ENCODE measurements around the gene ZNF335. TPM values are rescaled to one million over a fixed set of nuclear protein-coding genes. Genes with fewer than 3 reads are reported as not detected.
"Not testable (repeated sequence)": the region's sequence is repeated elsewhere in the genome, so short reads cannot be mapped to it uniquely, and the experiment has no call there.

ZNF335 gene
- polyA plus RNA-seq, 3 donors: 10.4 to 18.5 (median 14.4) TPM

DNA sequence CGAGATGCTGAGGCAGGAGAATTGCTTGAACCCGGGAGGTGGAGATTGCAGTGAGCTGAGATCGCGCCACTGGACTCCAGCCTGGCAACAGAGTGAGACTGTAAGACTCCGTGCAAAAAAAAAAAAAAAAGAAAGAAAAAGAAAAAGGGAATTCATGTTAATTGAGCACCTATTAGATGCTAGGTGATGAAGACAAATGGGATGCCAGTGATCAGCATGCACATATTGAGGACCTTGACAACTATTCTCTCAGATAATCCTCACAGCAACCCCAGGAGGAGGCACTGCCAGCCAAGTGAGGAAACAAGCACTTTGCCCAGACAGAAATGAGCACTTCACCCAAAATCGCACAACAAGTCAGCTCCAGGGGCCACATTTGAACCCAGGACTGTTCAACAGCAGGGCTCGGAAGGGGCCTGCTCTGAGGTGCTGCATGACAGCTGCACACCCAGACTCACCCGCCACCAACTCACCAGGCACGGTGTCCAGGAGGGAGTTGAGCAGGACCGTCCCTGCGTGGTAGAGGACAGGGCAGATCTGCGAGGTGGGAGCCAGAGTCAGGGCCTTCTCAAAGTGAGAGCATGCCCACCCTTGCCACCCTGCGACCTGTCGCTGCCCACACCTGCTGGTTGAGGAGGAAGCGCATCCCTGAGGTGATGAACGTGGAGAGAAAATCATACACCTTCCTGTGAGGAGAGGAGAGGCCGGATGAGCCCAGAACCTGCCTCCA is 64.6 kb downstream of the ZNF335 start:
- no peak for DNase-seq (ENCODE audit: extremely low read depth in 1 of 11, low read depth in 9 of 11, low spot score in 4 of 11)

DNA sequence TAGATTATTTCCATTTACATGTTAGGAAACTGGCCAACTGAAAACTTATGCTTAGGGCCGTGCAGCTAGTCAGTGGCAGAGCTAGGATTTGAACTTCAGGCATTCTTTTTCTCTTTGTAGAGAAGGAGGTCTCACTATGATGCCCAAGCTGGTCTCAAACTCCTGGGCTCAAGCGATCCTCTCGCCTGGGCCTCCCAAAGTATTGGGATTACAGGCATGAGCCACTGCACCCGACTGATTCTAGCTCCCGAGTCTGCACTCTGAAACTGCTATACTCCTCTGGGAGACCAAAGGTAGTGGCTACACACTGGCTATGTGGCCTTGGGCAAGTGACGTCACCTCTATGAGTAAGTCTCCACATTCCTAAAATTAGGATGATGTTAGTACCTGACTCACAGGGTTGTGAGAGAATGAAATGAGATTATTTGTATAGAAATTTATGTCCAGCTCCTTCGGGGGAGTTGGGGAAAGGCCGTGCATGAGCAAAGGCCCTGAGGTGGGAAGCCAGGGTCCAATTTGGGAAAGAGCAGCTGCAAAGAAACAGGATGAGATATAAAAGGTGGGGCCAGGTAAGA is 66.4 kb downstream of the ZNF335 start:
- DNase-seq (ENCODE audit: extremely low read depth in 1 of 11, low read depth in 9 of 11, low spot score in 4 of 11): no peak

DNA sequence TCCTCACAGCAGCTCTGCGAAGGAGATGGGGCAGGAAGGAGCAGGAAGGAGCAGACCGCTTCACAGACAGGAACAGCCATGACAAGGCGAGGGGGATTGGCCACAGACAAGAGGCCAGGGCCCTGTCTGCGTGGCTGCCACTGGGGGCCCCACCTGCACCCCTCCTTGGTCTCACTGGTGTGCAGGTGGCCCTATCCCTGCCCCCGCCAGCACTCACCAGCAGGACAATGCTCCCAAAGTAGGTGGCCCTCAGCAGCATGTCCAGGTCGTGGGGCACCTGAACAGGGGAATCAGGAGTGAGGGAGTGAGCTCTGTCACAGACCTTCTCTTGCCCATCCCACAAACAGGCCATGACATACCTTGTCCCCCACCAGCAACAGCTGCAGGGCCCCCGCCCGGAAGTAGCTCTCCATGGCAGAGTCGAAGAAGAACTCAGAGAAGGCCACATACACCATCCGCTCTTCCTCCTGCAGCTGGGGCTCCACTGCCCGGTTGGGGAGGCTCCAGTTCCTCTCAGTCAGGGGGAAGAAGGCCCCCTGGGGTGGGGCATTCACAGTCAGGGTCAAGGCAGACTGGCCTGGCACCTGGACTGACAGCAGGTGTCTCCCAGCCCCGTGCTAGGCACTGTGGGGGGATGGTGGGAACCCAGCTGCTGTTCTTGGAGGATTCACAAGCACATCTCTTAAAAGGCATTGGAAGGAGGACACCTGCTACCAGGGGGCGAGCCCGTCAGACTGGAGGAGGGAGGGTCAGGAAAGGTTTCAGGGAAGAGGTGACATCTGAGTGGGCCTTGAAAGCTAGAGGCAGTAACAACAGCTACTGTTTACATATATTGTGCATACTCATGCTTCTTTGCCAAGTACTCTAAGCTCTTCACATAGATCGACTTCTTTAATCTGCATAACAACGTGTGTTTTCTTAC is 67.2 kb downstream of the ZNF335 start:
- no peak for DNase-seq (ENCODE audit: extremely low read depth in 1 of 11, low read depth in 9 of 11, low spot score in 4 of 11)

DNA sequence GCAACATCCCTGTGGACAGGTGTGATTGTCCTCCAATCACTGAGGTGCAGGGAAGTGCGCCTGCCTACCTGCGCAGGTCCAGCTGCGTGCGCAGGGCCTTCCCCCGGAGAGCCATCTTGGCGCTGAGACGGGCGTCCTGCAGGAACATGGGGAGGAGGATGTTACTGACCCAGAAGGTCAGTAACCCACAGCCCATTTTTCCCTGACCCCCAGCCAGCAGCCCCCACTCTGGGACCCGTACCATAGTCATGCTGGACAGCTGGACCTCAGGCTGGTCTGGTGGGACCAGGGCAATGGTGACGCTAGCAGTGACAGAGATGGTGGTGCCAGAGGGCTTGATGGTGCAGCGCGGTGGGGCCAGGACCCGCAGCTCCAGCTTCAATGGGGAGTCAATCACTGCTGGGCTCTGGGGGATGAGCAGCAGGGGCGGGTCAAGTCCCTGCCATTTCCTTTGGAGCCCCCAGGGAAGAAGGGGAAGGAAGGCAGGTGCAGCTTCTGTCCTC is 69.8 kb downstream of the ZNF335 start:
- DNase-seq (ENCODE audit: extremely low read depth in 1 of 11, low read depth in 9 of 11, low spot score in 4 of 11): no peak

DNA sequence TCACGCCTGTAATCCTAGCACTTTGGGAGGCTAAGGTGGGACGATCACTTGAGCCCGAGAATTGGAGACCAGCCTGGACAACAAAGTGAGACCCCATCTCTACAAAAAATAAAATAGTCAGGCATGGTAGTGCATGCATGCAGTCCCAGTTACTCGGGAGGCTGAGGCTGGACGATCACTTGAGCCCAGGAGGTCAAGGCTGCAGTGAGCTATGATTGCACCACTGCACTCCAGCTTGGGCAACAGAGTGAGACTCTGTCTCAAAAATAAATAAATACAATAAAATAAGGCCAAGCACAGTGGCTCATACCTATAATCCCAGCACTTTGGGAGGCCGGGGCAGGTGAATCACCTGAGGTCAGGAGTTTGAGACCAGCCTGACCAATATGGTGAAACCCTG is 70.7 kb downstream of the ZNF335 start:
- not testable (repeated sequence) for DNase-seq (ENCODE audit: extremely low read depth in 1 of 11, low read depth in 9 of 11, low spot score in 4 of 11)

DNA sequence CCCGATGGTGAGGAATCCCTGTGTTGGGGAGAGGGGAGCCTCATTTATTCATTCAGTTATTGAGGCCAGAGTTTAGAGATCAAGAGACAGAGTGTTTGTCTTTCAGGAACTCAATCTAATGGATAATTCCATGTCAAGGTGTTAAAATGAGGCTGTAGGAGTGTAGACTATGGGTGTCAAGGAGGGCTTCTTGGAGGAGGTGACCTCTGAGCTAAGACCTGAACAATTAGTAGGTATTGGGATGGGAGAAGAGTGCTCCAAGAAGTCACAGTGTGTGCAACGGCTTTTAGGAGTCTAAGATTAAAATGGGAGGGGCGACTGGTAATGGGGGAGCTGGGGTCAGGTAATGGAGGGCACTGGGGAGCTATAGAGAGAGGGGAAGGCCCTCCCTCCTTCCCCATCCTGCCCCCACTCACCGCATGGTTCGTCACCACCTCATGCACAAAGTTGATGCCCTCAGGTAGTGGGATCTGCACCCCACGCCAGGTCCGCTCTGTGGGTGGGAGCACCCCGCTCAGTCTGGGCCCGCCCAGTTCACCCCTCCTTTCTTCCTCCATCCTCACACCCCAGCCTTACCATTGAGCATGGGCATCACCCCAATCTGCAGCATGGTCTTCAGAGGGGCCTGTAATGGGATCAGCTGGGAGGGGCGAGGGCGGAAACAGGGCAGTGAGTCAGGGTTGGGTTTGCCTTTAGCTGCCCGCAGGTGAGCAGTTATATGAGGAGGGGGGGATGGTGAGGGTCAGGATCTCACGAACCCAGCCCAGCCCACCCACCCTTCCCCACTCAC is 72.8 kb downstream of the ZNF335 start:
- no peak for DNase-seq (ENCODE audit: extremely low read depth in 1 of 11, low read depth in 9 of 11, low spot score in 4 of 11)

Other genes with a start within 250 kb of the ZNF335 start
- gene SPINT4, start 249.9 kb downstream of the ZNF335 start, polyA plus RNA-seq (ENCODE audit: insufficient read length in 3 of 3): not detected
- 1 to 10 TPM in 2 of 3 donors, under 1 TPM in 1; 0.44 to 2.2 (median 1.3) TPM for gene WFDC3, start 180.3 kb downstream of the ZNF335 start, polyA plus RNA-seq (ENCODE audit: insufficient read length in 3 of 3)
- 10 to 100 TPM; 34.5 to 40.9 (median 35.8) TPM for gene DNTTIP1, start 180.2 kb downstream of the ZNF335 start, polyA plus RNA-seq (ENCODE audit: insufficient read length in 3 of 3)
- 10 to 100 TPM; 49.3 to 84.3 (median 74.4) TPM for gene UBE2C, start 159.6 kb downstream of the ZNF335 start, polyA plus RNA-seq (ENCODE audit: insufficient read length in 3 of 3)
- 1 to 10 TPM in 1 of 3 donors, under 1 TPM in 2; 0.50 to 2.5 (median 0.50) TPM for gene TNNC2, start 144.9 kb downstream of the ZNF335 start, polyA plus RNA-seq (ENCODE audit: insufficient read length in 3 of 3)
- gene SNX21, start 138.4 kb downstream of the ZNF335 start, polyA plus RNA-seq (ENCODE audit: insufficient read length in 3 of 3): 10 to 100 TPM; 10.8 to 21.0 (median 14.2) TPM
- 10 to 100 TPM; 19.2 to 31.3 (median 25.3) TPM for gene ACOT8, start 114.8 kb downstream of the ZNF335 start, polyA plus RNA-seq (ENCODE audit: insufficient read length in 3 of 3)
- gene ZSWIM3, start 114.6 kb downstream of the ZNF335 start, polyA plus RNA-seq (ENCODE audit: insufficient read length in 3 of 3): 1 to 10 TPM; 5.1 to 5.5 (median 5.2) TPM
- 10 to 100 TPM; 15.3 to 18.9 (median 16.6) TPM for gene ZSWIM1, start 91.0 kb downstream of the ZNF335 start, polyA plus RNA-seq (ENCODE audit: insufficient read length in 3 of 3)
- gene SPATA25, start 84.6 kb downstream of the ZNF335 start, polyA plus RNA-seq (ENCODE audit: insufficient read length in 3 of 3): 1 to 10 TPM; 2.7 to 7.2 (median 3.5) TPM
- 1 to 10 TPM; 4.7 to 9.8 (median 7.5) TPM for gene NEURL2, start 81.0 kb downstream of the ZNF335 start, polyA plus RNA-seq (ENCODE audit: insufficient read length in 3 of 3)
- gene CTSA, start 80.9 kb downstream of the ZNF335 start, polyA plus RNA-seq (ENCODE audit: insufficient read length in 3 of 3): 100 to 1,000 TPM; 120 to 166 (median 127) TPM
- 100 to 1,000 TPM; 115 to 141 (median 141) TPM for gene PLTP, start 60.0 kb downstream of the ZNF335 start, polyA plus RNA-seq (ENCODE audit: insufficient read length in 3 of 3)
- gene PCIF1, start 37.5 kb downstream of the ZNF335 start, polyA plus RNA-seq (ENCODE audit: insufficient read length in 3 of 3): 10 to 100 TPM; 44.7 to 52.7 (median 44.9) TPM
- under 1 TPM; 0.45 to 0.89 (median 0.61) TPM for gene MMP9, start 36.7 kb upstream of the ZNF335 start, polyA plus RNA-seq (ENCODE audit: insufficient read length in 3 of 3)
- gene SLC12A5, start 57.0 kb upstream of the ZNF335 start, polyA plus RNA-seq (ENCODE audit: insufficient read length in 3 of 3): 1 to 10 TPM; 1.5 to 2.6 (median 2.5) TPM
- gene NCOA5, start 117.8 kb upstream of the ZNF335 start, polyA plus RNA-seq (ENCODE audit: insufficient read length in 3 of 3): 10 to 100 TPM; 50.8 to 60.5 (median 57.0) TPM
- gene CD40, start 146.1 kb upstream of the ZNF335 start, polyA plus RNA-seq (ENCODE audit: insufficient read length in 3 of 3): 1 to 10 TPM; 4.1 to 5.7 (median 5.3) TPM